GM18498 (cell line): Measurements from ENCODE around the gene GRID1.

ENCODE experiments used
- ATAC-seq: cut with Tn5 transposase; IDR thresholded peaks from one replicate; pipeline ENCODE4 v1.9.1; 2021; ENCODE audit warnings: mild to moderate bottlenecking, moderate library complexity; ENCODE audit not compliant: unreplicated experiment

The GRID1 gene

DNA sequence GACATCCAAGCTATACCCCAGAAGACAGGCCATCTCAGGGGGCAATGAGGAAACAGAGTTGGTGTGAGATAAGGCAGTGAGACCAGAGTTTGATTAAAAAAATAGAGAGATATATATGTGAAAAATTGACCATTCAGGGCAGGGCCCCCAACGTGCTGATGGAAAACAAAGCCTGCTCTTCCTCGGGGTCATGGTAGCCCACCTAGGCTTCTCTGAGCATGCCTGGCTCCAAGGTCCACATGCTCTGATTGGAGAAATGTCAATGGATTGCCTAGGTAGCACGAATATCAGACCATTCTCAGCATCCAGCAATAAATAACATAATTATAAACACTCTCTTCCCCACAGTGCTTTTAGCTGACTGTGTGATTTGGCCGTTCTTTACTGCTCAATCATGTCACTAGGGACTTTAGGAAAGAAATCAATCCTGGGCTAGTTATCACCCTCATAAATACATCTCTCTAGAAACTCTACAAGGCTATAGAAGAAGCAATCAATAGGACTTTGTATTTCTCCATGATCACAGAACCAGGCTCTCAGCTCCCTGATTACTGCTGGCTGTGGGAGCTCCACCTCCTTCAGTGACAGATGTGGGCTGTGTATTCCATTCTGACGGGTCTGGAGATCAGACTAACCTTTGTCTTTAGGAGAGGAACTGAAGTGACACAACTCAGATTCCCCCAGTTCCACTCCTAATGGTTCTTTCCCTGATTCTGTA lies 766.4 kb downstream of the GRID1 start:
- no peak for ATAC-seq

DNA sequence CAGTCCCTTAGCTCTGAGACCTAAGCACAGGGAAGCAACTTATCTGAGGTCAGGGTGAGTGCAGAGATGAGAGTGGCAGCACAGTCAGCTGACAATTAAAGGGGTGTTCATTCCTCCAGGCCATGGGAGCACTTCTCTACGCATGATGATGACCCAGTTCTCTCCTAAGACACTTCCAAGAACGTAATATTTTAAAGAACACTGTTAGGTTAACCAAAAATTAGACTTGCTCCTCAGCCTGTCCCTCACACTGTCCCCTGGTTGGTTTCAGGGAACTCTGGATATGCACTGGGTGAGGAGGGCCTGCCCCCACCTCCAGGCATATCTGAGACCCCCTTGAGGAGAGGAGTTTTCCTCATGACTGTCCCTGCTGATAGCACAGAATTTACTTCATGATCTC lies 767.5 kb downstream of the GRID1 start:
- ATAC-seq: no peak

DNA sequence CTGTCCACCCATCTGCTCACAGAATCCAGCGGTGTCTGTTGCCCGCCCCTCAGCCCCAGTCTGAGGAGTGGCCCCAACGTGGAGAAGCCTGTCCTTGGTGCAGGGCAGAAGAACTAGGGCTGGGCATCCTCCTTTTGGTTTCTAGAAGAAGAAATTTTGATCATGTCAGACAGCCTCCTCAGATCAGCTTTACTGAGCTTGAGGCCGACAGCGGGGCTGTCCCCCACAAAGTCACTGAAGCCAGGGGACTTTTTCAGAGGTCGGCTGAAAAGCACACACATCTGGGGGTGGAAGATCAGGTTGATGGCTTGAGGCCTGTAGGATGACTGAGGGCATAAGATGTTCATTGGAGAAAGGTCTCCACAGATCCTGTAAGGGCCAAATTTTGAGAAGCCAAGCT lies 767.9 kb downstream of the GRID1 start:
- no peak for ATAC-seq

DNA sequence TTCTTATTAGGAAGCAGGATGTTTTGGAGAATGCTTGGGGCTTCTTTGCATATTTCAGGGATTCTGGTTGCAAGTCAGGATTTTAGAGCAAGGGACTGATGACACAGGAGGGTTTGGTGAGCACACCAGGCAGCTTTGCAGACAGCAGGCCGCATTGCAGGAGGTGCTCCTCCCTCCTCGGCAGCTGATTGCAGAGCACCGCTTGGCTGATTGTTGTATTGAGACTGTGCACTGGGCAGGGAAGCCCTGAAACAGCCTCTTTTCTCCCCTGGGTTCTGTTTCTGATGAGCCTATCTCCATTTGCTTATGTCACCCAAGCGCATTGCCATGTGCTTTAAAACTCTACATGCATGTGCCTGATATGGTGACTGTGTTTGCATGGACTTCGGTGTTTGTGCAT lies 769.6 kb downstream of the GRID1 start:
- ATAC-seq: no peak

DNA sequence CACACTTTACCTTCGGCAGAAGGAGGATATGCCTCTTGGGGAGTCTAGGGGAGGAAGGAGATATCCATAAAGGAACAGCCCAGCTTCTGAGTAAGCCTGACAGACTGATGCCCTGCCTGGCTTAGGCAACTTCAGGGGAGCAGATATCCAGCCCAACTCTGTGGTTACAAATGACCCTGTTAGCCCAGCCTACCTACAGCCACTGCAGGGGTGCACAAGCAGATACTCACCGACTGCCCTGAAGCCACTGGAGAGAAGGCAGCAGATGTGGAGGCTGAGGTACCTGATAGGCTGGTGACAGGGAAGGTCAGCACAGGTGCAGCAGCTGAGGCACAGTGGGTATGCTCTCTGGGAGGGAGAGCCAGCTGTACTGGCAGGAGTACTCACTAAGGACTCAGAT lies 770.2 kb downstream of the GRID1 start:
- ATAC-seq: no peak

DNA sequence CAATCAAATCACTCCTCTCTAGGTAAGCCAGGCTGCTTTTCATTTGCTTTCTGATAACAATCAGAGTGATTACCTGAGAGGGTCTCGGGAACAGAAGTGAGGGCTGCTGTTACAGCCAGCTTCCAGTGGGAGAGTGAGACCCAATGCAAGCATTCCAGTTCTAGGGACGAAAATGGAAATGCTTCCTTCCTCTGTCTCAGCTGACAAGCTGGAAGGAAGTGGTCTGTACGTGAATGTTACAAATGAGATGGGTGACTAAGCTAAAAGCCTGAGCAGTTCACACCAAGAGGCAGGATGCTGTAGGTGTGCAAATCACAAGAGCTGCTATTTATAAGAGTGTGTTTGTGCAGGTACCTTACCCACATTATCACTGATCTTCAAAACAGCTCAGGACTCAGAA lies 772.4 kb downstream of the GRID1 start:
- no peak for ATAC-seq

DNA sequence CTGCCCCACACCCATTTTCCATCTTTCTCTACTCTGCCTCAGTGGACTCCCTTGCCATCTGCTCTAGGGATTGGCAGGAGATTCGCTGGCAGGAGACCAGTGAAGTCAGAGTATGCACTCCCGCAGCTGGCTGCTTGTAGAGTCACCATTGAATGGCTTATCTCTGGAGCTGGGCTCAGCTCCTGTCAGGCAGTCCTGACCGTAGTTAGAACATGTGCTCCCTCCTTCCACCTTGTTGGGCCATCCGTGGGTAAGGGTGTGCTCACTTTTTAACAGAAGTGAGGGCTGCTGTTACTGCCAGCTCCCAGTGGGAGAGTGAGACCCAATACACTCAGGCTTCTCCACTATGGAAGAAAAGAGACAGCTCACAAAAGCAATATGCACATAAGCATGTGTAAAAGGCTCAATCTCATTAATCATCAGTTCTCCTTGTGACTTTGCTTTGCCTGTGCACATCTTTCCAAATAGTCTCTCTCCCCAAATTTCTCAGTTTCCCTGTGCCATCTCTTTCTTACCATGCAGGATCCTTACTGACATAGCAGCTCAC lies 773.3 kb downstream of the GRID1 start:
- no peak for ATAC-seq

DNA sequence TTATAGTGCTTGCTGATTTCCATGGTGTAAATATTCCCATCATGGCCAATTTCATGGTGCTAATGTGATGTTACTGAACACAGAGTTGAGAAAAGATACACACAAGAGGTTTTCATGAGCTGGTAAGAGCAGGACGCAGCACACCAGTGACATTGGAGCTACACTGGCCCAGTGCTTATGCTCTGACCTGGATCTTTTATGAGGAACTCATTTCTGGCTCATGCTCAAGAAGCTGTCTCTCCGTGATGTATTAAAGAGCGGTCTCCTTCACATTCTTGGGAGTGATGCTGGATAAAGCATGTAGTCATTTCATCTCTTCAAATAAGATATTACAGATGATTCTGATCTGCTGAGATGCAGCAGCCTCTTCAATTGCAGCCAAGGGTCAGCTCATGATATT lies 785.2 kb downstream of the GRID1 start:
- no peak for ATAC-seq

DNA sequence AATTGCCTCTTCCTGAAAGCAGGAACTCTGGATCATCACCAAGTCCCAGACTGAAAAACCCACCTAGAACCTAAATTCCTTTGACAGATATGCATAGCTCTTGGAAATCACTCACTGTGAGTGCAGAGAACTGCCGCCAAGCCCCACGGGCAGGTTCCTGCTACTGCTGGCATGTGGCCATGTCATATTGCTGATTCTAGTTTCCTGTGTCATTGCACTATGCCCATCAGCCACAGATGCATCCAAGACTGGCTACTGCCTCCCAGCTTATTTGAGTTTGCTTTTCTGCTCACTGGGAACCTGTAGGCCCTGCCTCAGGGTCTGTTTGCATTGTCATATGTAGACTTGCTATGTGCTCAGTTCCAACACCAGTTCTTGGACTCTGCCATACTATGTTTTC lies 786.0 kb downstream of the GRID1 start:
- no peak for ATAC-seq

DNA sequence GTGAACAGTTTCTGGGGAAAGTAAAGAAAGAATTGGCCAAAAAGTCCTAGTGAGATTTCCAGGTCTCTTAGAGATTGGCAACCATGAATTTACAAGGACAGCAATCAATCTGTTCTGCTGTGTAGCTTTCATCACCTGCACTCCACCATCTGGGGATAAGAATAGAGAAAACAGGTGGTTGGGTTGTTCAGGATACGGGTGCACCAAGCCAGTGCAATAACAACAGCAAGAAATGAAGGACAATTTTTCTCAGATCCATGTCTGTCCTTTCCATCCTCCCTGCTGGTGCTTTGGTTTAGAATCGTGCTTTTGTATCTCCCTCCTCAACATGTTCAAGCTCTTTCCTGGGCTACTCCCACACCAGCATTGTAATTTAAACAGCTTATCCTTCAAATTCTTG lies 787.7 kb downstream of the GRID1 start:
- no peak for ATAC-seq

DNA sequence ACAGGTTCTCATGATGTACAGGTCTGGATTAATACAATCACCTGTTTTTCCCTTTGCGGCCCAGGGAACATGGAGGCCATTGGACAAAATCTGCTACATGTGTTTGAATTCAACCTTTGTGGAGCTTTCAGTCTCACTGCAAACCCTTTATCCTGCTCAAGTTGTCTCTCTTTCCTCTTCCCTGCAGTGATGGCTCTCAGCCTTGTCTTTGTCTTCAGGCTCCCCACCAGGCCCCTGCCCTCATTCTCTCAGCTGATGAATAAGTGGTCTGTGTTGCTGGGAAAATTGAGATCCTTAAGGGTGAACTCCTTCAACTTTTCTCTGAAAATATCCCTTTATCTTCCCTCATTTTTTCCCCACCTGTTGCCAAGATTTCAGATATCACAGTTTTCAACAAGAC lies 791.2 kb downstream of the GRID1 start:
- no peak for ATAC-seq

DNA sequence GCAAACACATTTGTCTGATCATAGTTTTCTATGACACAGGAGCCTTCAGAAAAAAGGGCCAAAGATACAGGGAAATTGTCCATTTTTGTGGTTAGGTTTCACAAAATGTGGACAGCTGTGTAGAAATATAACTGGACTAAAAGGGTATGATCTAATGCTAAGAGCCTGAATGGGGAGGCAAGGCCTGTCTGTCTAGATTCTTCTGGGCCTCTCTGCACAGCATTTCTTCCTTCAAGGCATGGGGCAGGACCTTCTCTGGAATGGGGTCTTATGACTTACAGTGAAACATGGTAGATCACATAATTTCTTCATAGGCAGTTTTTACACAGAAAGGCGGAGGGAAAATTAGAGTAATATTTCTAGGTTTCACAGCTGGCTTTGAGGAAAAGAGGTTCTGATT lies 795.7 kb downstream of the GRID1 start:
- ATAC-seq: no peak

DNA sequence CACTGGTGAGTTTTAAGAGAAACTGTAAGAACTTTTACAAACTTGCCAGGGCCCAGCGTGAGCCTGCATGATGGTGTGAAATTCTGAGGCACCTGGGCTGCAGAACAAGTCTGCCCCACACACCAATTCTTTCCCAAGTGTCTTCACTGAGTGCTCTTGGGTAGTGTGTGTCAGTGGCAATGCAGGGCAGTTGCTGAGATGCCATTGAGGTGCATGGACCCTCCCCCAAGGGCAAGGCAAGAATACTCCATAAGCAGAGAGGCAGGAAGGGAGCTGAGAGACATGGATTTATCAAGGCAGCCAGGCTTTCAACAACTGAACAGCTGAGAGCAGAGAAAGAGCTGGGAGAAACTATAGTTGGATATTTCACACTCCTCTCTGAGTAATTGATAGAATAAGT lies 801.2 kb downstream of the GRID1 start:
- ATAC-seq: no peak

DNA sequence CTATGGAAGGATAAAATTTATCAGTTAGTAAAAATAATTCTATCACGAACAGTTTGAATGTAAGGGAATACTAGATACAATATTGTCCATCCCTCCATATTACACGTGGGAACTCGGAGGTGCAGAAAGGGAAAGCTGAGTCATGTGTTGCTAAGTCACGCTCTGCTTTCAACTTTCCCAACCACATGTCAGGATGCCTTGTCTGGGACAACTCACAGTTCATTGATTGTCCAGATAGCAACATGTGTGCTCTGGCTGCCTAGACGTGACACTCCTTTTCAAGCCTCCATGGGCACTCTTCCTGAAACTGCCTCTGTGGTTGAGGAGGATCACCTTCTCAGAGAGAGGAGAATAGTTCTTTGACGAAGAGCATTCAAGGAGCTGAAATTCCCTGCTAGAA lies 808.1 kb downstream of the GRID1 start:
- no peak for ATAC-seq

DNA sequence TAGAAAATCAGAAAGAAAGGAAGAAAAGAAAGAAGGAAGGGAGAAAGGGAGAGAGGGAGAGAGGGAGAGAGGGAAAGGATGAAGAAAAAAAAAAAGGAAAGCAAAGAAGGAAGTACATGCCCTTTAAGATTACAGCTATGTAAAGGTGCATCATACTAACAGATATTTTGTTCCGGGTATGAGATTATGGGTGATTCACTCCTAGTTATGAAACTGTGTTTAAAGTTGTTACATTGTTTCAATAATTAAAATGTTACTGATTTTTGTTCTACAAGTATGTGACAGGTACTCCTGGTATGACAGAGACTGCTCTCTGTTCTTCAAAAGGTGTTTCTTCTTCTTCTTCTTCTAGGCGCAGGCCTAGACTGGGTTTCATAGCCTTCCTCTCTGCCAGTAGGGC lies 808.9 kb downstream of the GRID1 start:
- no peak for ATAC-seq

DNA sequence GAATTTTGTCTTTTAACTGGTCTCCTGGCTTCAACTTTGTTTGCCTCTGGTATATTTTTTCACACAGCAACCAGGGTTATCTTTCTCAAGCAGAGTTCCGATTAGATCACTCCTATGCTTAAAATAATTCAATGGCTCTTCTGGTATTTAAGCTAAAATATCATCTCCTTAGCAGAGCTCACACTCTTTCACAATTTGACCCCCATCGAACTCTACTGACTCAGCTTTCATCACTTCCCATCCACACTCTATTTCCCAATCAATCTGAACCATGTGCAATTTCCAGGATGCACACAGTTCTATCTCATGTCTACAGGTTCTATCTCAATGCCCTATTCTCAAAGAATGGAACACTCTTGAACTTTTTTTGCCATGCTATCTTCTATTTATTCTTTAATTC lies 809.5 kb downstream of the GRID1 start:
- ATAC-seq: no peak
